ENCODE measurements around the gene ADD2.

GRCh38 chr2:70807828-70808118, 39.8 kb upstream of the ADD2 start:
- TF ChIP-seq GATA3 (IDR thresholded peaks at IDR 0.05; ENCODE audit: low read depth, low read length) (no peak), GATA2 (IDR thresholded peaks at IDR 0.05; ENCODE audit: low read depth, low read length) (no peak)
